Colonic mucosa (tissue), 4 donors: ENCODE measurements around the gene BUD23. TPM values are rescaled to one million over a fixed set of nuclear protein-coding genes. Genes with fewer than 3 reads are reported as not detected.
"Not testable (repeated sequence)": the region's sequence is repeated elsewhere in the genome, so short reads cannot be mapped to it uniquely, and the experiment has no call there.

Source experiments
- DNase-seq: peaks from one replicate; pipeline ENCODE4 v3.0.0-alpha.2; 2020
- H3K27ac ChIP-seq: fragments of 200-600 bp; one replicate; pipeline ENCODE4 v1.8.0; 2021
- H3K27me3 ChIP-seq: fragments of 200-600 bp; one replicate; pipeline ENCODE4 v1.8.0; 2021
- H3K36me3 ChIP-seq: fragments of 200-600 bp; one replicate; pipeline ENCODE4 v1.8.0; 2021
- H3K4me1 ChIP-seq: fragments of 200-600 bp; one replicate; pipeline ENCODE4 v1.8.0; 2021; ENCODE audit warnings: mild to moderate bottlenecking
- H3K4me3 ChIP-seq: fragments of 200-600 bp; one replicate; pipeline ENCODE4 v1.8.0; 2021
- H3K9ac ChIP-seq, 2 donors: one replicate each; pipeline ENCODE4 v1.7.0; 2013; ENCODE audit warnings: control low read depth in 2 of 2, low read depth in 2 of 2, low read length in 2 of 2
- H3K9me3 ChIP-seq: fragments of 200-600 bp; one replicate; pipeline ENCODE4 v1.8.0; 2021
- CTCF ChIP-seq: fragments of 200-600 bp; IDR thresholded peaks from one replicate; pipeline ENCODE4 v1.8.0; 2022; ENCODE audit warnings: antibody characterized with exemption, mild to moderate bottlenecking
- intact Hi-C: fragments of 100-400 bp; cut with DNase I; formaldehyde crosslinking; loops from one replicate; pipeline ENCODE4 v1.14.1; 2022
- total RNA-seq, 2 donors: library from RNA; stranded (reverse); fragmentation: NEBNext Ultra II Directional in 1 of 2; extraction: Animal tissue kit (Norgen Biotek cat#: 25700) in 1 of 2; gene quantifications; one replicate each; pipeline ENCODE4 v1.2.1, GENCODE V29; 2021
- donor health status: healthy.
- donor health status: DM: no; HTN: no; CAD: no.
- donor health status: DM: no; HTN: no; CAD: no.

Gene BUD23
- total RNA-seq, 2 donors from 2014 or later = 46.4 to 79.5 TPM

GRCh38 chr7:73706126-73707044 lies 23.0 kb downstream of the BUD23 start:
- no peaks in the 10 kb centered on the region for H3K36me3 ChIP-seq
- peak overlapping the region; percentile 9 to 23 for H3K9ac ChIP-seq
- no peaks in the 10 kb centered on the region for H3K27me3 ChIP-seq
- intact Hi-C loops = no loop called here
- no peaks in the 10 kb centered on the region for H3K9me3 ChIP-seq
- no peak overlapping the region for H3K27ac ChIP-seq
- H3K4me3 ChIP-seq = no peak overlapping the region
- TF ChIP-seq CTCF = no peak
- no peaks in the 10 kb centered on the region for H3K4me1 ChIP-seq
- DNase-seq = no peak

GRCh38 chr7:73707045-73707631 lies 23.7 kb downstream of the BUD23 start:
- no peak overlapping the region for H3K27ac ChIP-seq

GRCh38 chr7:73708961-73709549 lies 25.7 kb downstream of the BUD23 start:
- no peak for TF ChIP-seq CTCF
- H3K4me3 ChIP-seq = no peak overlapping the region
- H3K4me1 ChIP-seq = no peaks in the 10 kb centered on the region
- H3K36me3 ChIP-seq = no peaks in the 10 kb centered on the region
- no peak for DNase-seq
- H3K27me3 ChIP-seq = no peaks in the 10 kb centered on the region
- intact Hi-C loops = no loop called here
- H3K9me3 ChIP-seq = no peaks in the 10 kb centered on the region
- H3K27ac ChIP-seq = no peak overlapping the region
- no peak overlapping the region for H3K9ac ChIP-seq

More at GRCh38 chr7:73707045-73707631, 23.7 kb downstream of the BUD23 start:
- Histone ChIP-seq H3K36me3 (no peaks in the 10 kb centered on the region), H3K9me3 (no peaks in the 10 kb centered on the region), H3K4me1 (no peaks in the 10 kb centered on the region), H3K27me3 (no peaks in the 10 kb centered on the region), H3K9ac (peak overlapping the region in 1 of 2 donors; percentile 23), H3K4me3 (no peak overlapping the region)
- peak; percentile 94 for DNase-seq
- intact Hi-C loops = no loop called here
- no peak for TF ChIP-seq CTCF

- DNase-seq = no peak
- no peaks in the 10 kb centered on the region for H3K27me3 ChIP-seq
- H3K27ac ChIP-seq = no peak overlapping the region
- no peaks in the 10 kb centered on the region for H3K9me3 ChIP-seq
- intact Hi-C loops = loop anchor here (5.0 kb wide), 1 partner anchor 45 kb away; the partner anchor contains the start of gene VPS37D
- H3K36me3 ChIP-seq = no peaks in the 10 kb centered on the region
- no peak overlapping the region for H3K9ac ChIP-seq
- no peak overlapping the region for H3K4me3 ChIP-seq
- TF ChIP-seq CTCF = no peak
- peaks cover 4% of the 10 kb centered on the region for H3K4me1 ChIP-seq
Measured at GRCh38 chr7:73712773-73713172, 29.4 kb downstream of the BUD23 start.

- not testable (repeated sequence) for DNase-seq, H3K4me3 ChIP-seq, H3K4me1 ChIP-seq, H3K36me3 ChIP-seq, H3K9me3 ChIP-seq, H3K27me3 ChIP-seq, H3K27ac ChIP-seq, H3K9ac ChIP-seq
- intact Hi-C loops = loop anchor here (5.0 kb wide), 1 partner anchor 46 kb away; the partner anchor contains the start of gene VPS37D
Measured at GRCh38 chr7:73713319-73713718, 29.9 kb downstream of the BUD23 start.
